ENCODE data around the gene IYD. TPM values are rescaled to one million over a fixed set of nuclear protein-coding genes. Genes with fewer than 3 reads are reported as not detected.

The IYD gene
- total RNA-seq, 1 experiment from 2014 or later: not detected

DNA sequence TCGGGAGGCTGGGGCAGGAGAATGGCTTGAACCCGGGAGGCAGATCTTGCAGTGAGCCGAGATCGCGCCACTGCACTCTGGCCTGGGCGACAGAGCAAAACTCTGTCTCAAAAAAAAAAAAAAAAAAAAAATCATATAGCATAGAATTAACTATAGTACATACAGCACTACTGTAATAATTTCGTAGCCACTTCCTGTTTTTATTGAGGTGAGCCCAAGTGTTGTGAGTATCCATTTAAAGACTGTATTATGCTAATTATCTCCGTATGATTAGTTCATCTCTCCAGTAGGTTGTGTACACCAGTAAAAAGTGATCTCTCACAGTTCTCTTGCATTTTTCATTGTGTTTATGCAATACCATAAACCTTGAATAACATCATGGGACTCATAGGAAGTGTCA, 70.6 kb downstream of the IYD start:
- Histone ChIP-seq H3K23me2 (ENCODE audit: insufficient read length, low read depth, low read length, poor library complexity, severe bottlenecking) (no peaks in the 10 kb centered on the region), H3T11ph (ENCODE audit: low read length) (no peak overlapping the region), H3K27ac (ENCODE audit: insufficient read length, low read depth, low read length) (no peak overlapping the region), H2BK15ac (ENCODE audit: low read depth, low read length) (no peak overlapping the region), H3K56ac (ENCODE audit: insufficient read length, low read depth, low read length) (no peak overlapping the region), H3K9me3 (ENCODE audit: control insufficient read depth, low read depth, low read length) (no peaks in the 10 kb centered on the region), H2AFZ (ENCODE audit: low read length) (no peak overlapping the region), H3K4me1 (ENCODE audit: insufficient read depth, low read length) (no peaks in the 10 kb centered on the region), H2BK120ac (ENCODE audit: low read depth, low read length, poor library complexity, severe bottlenecking) (no peak overlapping the region), H4K8ac (replicated peaks; ENCODE audit: insufficient read length, low read depth, low read length) (no peak overlapping the region), H3K27me3 (ENCODE audit: insufficient read depth, low read length) (no peaks in the 10 kb centered on the region), H3K79me2 (ENCODE audit: insufficient read depth, low read length) (no peaks in the 10 kb centered on the region), H4K91ac (ENCODE audit: insufficient read length, low read depth, low read length) (no peak overlapping the region), H3K79me1 (ENCODE audit: insufficient read depth, low read depth, low read length, poor library complexity, severe bottlenecking) (no peaks in the 10 kb centered on the region), H3K9ac (ENCODE audit: extremely low read depth, insufficient read length, low read length) (no peak overlapping the region), H2BK5ac (ENCODE audit: insufficient read length, low read length) (no peak overlapping the region), H3K14ac (ENCODE audit: insufficient read depth, low read length) (no peak overlapping the region), H2BK20ac (ENCODE audit: low read depth, low read length, poor library complexity, severe bottlenecking) (no peak overlapping the region), H4K20me1 (ENCODE audit: control insufficient read depth, insufficient read depth, insufficient read length) (no peaks in the 10 kb centered on the region), H3K23ac (ENCODE audit: insufficient read length, low read depth, low read length) (no peak overlapping the region), H3K4ac (ENCODE audit: low read depth, low read length) (no peak overlapping the region), H2AK5ac (ENCODE audit: insufficient read length, low read length) (no peak overlapping the region), H2BK12ac (ENCODE audit: insufficient read length, low read depth, low read length) (no peak overlapping the region), H3K4me2 (ENCODE audit: insufficient read depth, insufficient read length, low read length) (no peak overlapping the region), H3K18ac (ENCODE audit: insufficient read length, low read depth, low read length) (no peak overlapping the region), H4K5ac (ENCODE audit: insufficient read length, low read depth, low read length) (no peak overlapping the region)
- Mint-ChIP-seq H3K4me1 (no peaks in the 10 kb centered on the region), H3K27ac (no peak overlapping the region), H3K27me3 (ENCODE audit: low read depth) (peaks cover 2% of the 10 kb centered on the region; the same call in 1 of the 2 replicates), H3K36me3 (ENCODE audit: insufficient read depth in 1 of 3, low read depth in 3 of 3) (no peaks in the 10 kb centered on the region; a peak in 1 of 7 replicates), H3K4me3 (no peak overlapping the region), H3K9me3 (no peaks in the 10 kb centered on the region; a peak in 3 of 5 replicates)
- TF ChIP-seq, protein P1, sequence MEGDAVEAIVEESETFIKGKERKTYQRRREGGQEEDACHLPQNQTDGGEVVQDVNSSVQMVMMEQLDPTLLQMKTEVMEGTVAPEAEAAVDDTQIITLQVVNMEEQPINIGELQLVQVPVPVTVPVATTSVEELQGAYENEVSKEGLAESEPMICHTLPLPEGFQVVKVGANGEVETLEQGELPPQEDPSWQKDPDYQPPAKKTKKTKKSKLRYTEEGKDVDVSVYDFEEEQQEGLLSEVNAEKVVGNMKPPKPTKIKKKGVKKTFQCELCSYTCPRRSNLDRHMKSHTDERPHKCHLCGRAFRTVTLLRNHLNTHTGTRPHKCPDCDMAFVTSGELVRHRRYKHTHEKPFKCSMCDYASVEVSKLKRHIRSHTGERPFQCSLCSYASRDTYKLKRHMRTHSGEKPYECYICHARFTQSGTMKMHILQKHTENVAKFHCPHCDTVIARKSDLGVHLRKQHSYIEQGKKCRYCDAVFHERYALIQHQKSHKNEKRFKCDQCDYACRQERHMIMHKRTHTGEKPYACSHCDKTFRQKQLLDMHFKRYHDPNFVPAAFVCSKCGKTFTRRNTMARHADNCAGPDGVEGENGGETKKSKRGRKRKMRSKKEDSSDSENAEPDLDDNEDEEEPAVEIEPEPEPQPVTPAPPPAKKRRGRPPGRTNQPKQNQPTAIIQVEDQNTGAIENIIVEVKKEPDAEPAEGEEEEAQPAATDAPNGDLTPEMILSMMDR (conservative IDR thresholded peaks at IDR 0.05): no peak
- no CpG with 5 or more reads among the region's 8 CpGs for WGBS (ENCODE audit: extremely low coverage, insufficient read length, low lambda C conversion rate)
- no peak for DNase-seq
